SU-DHL-6 (cell line): Measurements from ENCODE around the gene USP13.

Experiments used
- H2AFZ ChIP-seq: fragments of 200-600 bp; sonication (generic); 2 replicates; pipeline ENCODE4 v1.6.1; 2014; ENCODE audit warnings: low read depth, mild to moderate bottlenecking, moderate library complexity, mixed read lengths, antibody characterized with exemption, low read length; ENCODE audit not compliant: severe bottlenecking
- H3F3A ChIP-seq: fragments of 200-600 bp; shearing (Covaris generic); 2 replicates; pipeline ENCODE4 v1.6.0; 2016; ENCODE audit warnings: antibody characterized with exemption, mild to moderate bottlenecking; ENCODE audit not compliant: insufficient read depth
- H3K27ac ChIP-seq: fragments of 200-600 bp; sonication (generic); 2 replicates; pipeline ENCODE4 v1.5.1; 2016; ENCODE audit warnings: low read depth, mild to moderate bottlenecking, low read length, moderate library complexity, mixed read lengths
- H3K27me3 ChIP-seq: fragments of 200-600 bp; sonication (generic), shearing (Covaris generic); 2 replicates; pipeline ENCODE4 v1.6.0; 2014; ENCODE audit warnings: mild to moderate bottlenecking, low read length
- H3K36me3 ChIP-seq: fragments of 200-600 bp; sonication (generic); 2 replicates; pipeline ENCODE4 v1.6.1; 2014; ENCODE audit warnings: mild to moderate bottlenecking, low read length, mixed read lengths
- H3K4me2 ChIP-seq: fragments of 300-600, 200-600 bp; shearing (Covaris generic), sonication (generic); 2 replicates; pipeline ENCODE4 v1.6.0; 2014; ENCODE audit warnings: low read length, low read depth, mild to moderate bottlenecking; ENCODE audit not compliant: poor library complexity, severe bottlenecking
- H3K4me3 ChIP-seq: fragments of 200-600 bp; sonication (generic); 2 replicates; pipeline ENCODE4 v1.5.1; 2014; ENCODE audit warnings: antibody characterized with exemption, low read length, mild to moderate bottlenecking, mixed read lengths; ENCODE audit not compliant: insufficient read depth, poor library complexity, severe bottlenecking
- H3K79me2 ChIP-seq: fragments of 200-600 bp; sonication (generic); 2 replicates; pipeline ENCODE4 v1.6.1; 2014; ENCODE audit warnings: mild to moderate bottlenecking, low read length, moderate library complexity; ENCODE audit not compliant: insufficient read depth
- H3K9ac ChIP-seq: fragments of 200-600 bp; sonication (generic); 2 replicates; pipeline ENCODE4 v1.7.0; 2014; ENCODE audit warnings: mild to moderate bottlenecking, low read length
- H3K9me2 ChIP-seq: fragments of 200-600 bp; sonication (generic); replicated peaks from 2 replicates; pipeline ENCODE4 v1.6.1; 2014; ENCODE audit warnings: low read length; ENCODE audit not compliant: insufficient read depth
- H3K9me3 ChIP-seq: fragments of 200-600 bp; sonication (generic); 2 replicates; pipeline ENCODE4 v1.6.1; 2014; ENCODE audit warnings: low read length, mixed read lengths; ENCODE audit not compliant: insufficient read depth
- H4K20me1 ChIP-seq: fragments of 200-600 bp; sonication (generic); 2 replicates; pipeline ENCODE4 v1.6.1; 2014; ENCODE audit warnings: low read depth, mild to moderate bottlenecking, antibody characterized with exemption, low read length, moderate library complexity, mixed read lengths
- EZH2phosphoT487 ChIP-seq: fragments of 200-600 bp; sonication (generic), shearing (Covaris generic); conservative IDR thresholded peaks from 2 replicates; pipeline ENCODE4 v1.6.1; 2018; ENCODE audit warnings: mild to moderate bottlenecking, antibody characterized with exemption, low read length, moderate library complexity, mixed read lengths
- TF ChIP-seq, protein P1 (sequence below): fragments of 200-600 bp; sonication (generic); IDR thresholded peaks from one replicate; pipeline ENCODE4 v1.5.1; 2017; ENCODE audit warnings: antibody characterized with exemption, mild to moderate bottlenecking, low read length, moderate library complexity; ENCODE audit not compliant: insufficient read depth, poor library complexity, severe bottlenecking

USP13 gene, protein sequence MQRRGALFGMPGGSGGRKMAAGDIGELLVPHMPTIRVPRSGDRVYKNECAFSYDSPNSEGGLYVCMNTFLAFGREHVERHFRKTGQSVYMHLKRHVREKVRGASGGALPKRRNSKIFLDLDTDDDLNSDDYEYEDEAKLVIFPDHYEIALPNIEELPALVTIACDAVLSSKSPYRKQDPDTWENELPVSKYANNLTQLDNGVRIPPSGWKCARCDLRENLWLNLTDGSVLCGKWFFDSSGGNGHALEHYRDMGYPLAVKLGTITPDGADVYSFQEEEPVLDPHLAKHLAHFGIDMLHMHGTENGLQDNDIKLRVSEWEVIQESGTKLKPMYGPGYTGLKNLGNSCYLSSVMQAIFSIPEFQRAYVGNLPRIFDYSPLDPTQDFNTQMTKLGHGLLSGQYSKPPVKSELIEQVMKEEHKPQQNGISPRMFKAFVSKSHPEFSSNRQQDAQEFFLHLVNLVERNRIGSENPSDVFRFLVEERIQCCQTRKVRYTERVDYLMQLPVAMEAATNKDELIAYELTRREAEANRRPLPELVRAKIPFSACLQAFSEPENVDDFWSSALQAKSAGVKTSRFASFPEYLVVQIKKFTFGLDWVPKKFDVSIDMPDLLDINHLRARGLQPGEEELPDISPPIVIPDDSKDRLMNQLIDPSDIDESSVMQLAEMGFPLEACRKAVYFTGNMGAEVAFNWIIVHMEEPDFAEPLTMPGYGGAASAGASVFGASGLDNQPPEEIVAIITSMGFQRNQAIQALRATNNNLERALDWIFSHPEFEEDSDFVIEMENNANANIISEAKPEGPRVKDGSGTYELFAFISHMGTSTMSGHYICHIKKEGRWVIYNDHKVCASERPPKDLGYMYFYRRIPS

DNA sequence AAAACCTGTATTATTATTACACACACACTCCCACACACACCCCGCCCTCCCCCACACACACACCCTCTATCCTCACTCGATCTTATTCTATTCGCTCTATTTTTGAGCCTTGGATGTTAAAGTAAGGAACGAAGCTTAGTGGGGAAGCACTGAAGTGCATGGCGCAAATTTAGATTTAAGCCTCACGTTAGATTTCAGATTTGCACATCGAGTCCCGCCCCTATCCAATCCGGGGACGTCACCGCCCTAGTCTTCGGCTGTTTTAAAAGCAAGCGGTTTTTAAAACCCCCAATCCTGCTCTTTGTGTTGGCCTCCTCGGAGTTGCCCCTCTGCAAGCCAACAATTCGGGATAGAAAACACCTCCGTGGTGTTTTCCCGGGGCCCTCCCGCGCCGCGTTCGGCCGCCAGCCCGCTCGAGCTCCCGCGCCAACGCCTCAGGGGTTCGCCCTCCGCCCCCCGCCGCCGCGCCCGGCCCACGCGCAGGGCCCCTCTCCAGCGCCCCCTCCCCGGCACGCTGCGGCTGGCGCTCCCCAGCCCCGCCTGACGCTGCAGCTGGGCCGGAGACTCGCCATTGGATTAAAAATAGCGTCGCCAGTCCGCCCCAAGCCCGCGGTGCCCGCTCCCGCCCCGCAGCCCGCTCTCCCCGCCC, at the start of gene USP13:
Gene USP13 (plus strand): TSS at position 594 of the 649 bp plus-strand sequence. CDS start 186 bp downstream, outside the sequence.
- Histone ChIP-seq H3K4me2 (peak within 1 kb of the TSS; percentile 63), H3K36me3 (no peaks in the 10 kb centered on the region), H2AFZ (peak within 1 kb of the TSS; percentile 93), H3K9me3 (no peaks in the 10 kb centered on the region), H3K9ac (peak within 1 kb of the TSS; percentile 88), H3K9me2 (no peaks in the 10 kb centered on the region), H4K20me1 (peaks cover 9% of the 10 kb centered on the region; the same call in 1 of the 2 replicates), H3K27me3 (no peaks in the 10 kb centered on the region), H3K4me3 (peak within 1 kb of the TSS; percentile 93), H3F3A (peaks cover 26% of the 10 kb centered on the region), H3K27ac (peak within 1 kb of the TSS; percentile 81), H3K79me2 (peaks cover 38% of the 10 kb centered on the region)
- TF ChIP-seq, protein P1, sequence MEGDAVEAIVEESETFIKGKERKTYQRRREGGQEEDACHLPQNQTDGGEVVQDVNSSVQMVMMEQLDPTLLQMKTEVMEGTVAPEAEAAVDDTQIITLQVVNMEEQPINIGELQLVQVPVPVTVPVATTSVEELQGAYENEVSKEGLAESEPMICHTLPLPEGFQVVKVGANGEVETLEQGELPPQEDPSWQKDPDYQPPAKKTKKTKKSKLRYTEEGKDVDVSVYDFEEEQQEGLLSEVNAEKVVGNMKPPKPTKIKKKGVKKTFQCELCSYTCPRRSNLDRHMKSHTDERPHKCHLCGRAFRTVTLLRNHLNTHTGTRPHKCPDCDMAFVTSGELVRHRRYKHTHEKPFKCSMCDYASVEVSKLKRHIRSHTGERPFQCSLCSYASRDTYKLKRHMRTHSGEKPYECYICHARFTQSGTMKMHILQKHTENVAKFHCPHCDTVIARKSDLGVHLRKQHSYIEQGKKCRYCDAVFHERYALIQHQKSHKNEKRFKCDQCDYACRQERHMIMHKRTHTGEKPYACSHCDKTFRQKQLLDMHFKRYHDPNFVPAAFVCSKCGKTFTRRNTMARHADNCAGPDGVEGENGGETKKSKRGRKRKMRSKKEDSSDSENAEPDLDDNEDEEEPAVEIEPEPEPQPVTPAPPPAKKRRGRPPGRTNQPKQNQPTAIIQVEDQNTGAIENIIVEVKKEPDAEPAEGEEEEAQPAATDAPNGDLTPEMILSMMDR = no peak
- TF ChIP-seq EZH2phosphoT487 = no peak

DNA sequence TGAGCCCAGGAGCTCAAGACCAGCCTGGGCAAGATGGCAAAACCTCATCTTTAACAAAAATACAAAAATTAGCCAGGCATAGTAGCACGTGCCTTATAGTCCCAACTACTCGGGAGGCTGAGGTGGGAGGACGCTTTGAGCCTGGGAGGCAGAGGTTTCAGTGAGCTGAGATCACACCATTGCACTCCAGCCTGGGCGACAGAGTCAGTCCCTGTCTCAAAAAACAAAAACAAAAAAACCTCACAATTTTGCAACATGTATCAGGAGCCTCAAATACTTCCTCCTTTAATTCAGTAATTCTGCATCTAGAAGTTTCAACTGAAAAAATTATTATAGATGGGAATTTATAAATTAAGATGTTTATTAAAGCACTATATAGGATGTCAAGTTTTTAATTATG, 49.5 kb upstream of the USP13 start:
- Histone ChIP-seq H3K36me3 (peaks cover 12% of the 10 kb centered on the region; the same call in 1 of the 2 replicates), H3K9ac (peak overlapping the region; percentile 79), H3K4me3 (peak overlapping the region; percentile 79), H3K9me2 (no peaks in the 10 kb centered on the region), H3K27ac (no peak overlapping the region), H3K4me2 (peak overlapping the region; percentile 95), H3K79me2 (peaks cover 51% of the 10 kb centered on the region), H3F3A (peaks cover 17% of the 10 kb centered on the region), H2AFZ (no peak overlapping the region), H3K9me3 (no peaks in the 10 kb centered on the region), H4K20me1 (no peaks in the 10 kb centered on the region), H3K27me3 (no peaks in the 10 kb centered on the region)
- no peak for TF ChIP-seq EZH2phosphoT487
- TF ChIP-seq, protein P1 = no peak

DNA sequence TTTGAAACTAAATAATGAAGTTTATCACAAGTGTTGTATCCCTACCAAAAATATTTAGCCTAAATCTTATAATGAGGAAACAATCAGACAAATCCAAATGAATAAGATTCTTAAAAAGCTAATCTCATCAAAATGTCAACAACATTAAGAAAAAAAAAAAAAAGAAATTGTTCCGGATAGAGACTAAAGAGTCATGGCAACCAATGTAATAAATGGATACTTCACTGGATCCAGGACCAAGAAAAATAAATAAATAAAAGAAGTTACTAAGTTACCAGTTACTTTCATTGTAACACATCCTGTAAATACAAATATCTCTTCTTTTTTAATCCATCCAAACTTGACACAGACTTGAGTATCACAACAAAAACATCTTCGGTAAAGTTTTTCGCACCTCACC, 49.0 kb upstream of the USP13 start:
- Histone ChIP-seq H3F3A (peaks cover 17% of the 10 kb centered on the region), H3K36me3 (peaks cover 12% of the 10 kb centered on the region; the same call in 1 of the 2 replicates), H3K27me3 (no peaks in the 10 kb centered on the region), H3K4me3 (peak overlapping the region; percentile 79), H3K79me2 (peaks cover 51% of the 10 kb centered on the region), H2AFZ (peak overlapping the region; percentile 86), H3K9ac (peak overlapping the region; percentile 79), H3K9me3 (no peaks in the 10 kb centered on the region), H3K27ac (peak overlapping the region; percentile 49), H3K4me2 (peak overlapping the region; percentile 95), H4K20me1 (no peaks in the 10 kb centered on the region), H3K9me2 (no peaks in the 10 kb centered on the region)
- TF ChIP-seq EZH2phosphoT487 = no peak
- TF ChIP-seq, protein P1 = no peak
